Psoas muscle (tissue), 8 donors: ENCODE data around the gene TLX1. TPM values are rescaled to one million over a fixed set of nuclear protein-coding genes. Genes with fewer than 3 reads are reported as not detected.
A peak's percentile ranks its signal among the peaks of the same experiment; 100 is the strongest.

Source experiments
- ATAC-seq, 4 donors: fragments of 200-7000 bp; cut with Tn5 transposase; one replicate each; pipeline ENCODE4 v1.9.1; 2020; ENCODE audit warnings: moderate library complexity in 3 of 4, mild to moderate bottlenecking in 2 of 4
- DNase-seq, 2 donors: peaks; one replicate each; pipeline ENCODE4 v3.0.0-alpha.2; 2020
- H3K27ac ChIP-seq: fragments of 200-600 bp; one replicate; pipeline ENCODE4 v1.8.0; 2022
- H3K27me3 ChIP-seq, 3 donors: fragments of 200-600 bp in 1 of 3; one replicate each; pipeline versions ENCODE4 v1.6.1 to v1.8.0; 2013 to 2022; ENCODE audit warnings: low read length in 2 of 3, mild to moderate bottlenecking in 2 of 3, moderate library complexity in 1 of 3; ENCODE audit not compliant: insufficient read depth in 3 of 3
- H3K36me3 ChIP-seq, 2 donors: fragments of 200-600 bp in 1 of 2; one replicate each; pipeline versions ENCODE4 v1.6.1 to v1.8.0; 2013 to 2022; ENCODE audit warnings: low read depth in 1 of 2, mild to moderate bottlenecking in 1 of 2, moderate library complexity in 1 of 2; ENCODE audit not compliant: insufficient read depth in 1 of 2
- H3K4me1 ChIP-seq: fragments of 200-600 bp; one replicate; pipeline ENCODE4 v1.8.0; 2022
- H3K4me3 ChIP-seq: fragments of 200-600 bp; one replicate; pipeline ENCODE4 v1.8.0; 2022; ENCODE audit warnings: mild to moderate bottlenecking
- H3K9me3 ChIP-seq: fragments of 200-600 bp; one replicate; pipeline ENCODE4 v1.8.0; 2022
- WGBS, 3 donors: extraction: QIAGEN DNeasy Blood & Tissue Kit; methylation state at CpG; one replicate each; pipeline versions ENCODE4 v1.1.6 to v1.1.7; 2013; 5-methylcytosine and 5-hydroxymethylcytosine counted together
- intact Hi-C, 2 donors: fragments of 100-400 bp; cut with DNase I; formaldehyde crosslinking; loops; one replicate each; pipeline versions ENCODE4 v1.11.0 to v1.14.2; 2022
- polyA plus RNA-seq, 3 donors: library from polyadenylated mRNA; stranded (reverse); fragments of 200-250 nt; gene quantifications; one replicate each; pipeline ENCODE4 v1.2.3, GENCODE V29; 2013
- total RNA-seq, 4 donors: library from RNA; stranded (reverse); fragmentation: NEBNext Ultra II Directional in 2 of 4; extraction: Animal tissue kit (Norgen Biotek cat#: 25700) in 2 of 4; gene quantifications; one replicate each; pipeline versions ENCODE4 v1.2.1 to v1.2.4, GENCODE V29; 2021 to 2023
- TF ChIP-seq, protein P1 (sequence below): fragments of 200-600 bp; IDR thresholded peaks from one replicate; pipeline ENCODE4 v1.8.0; 2022; ENCODE audit warnings: antibody characterized with exemption
- donor health status: healthy with polysubstance abuse.
- donor health status: DM: no; HTN: no; CAD: no; lungs with moderate emphysema.
- donor health status: Bipolar disorder and iron deficiency.
- donor health status: healthy.
- donor health status: DM: yes; HTN: yes; CAD: no.
- donor health status: DM: no; HTN: no; CAD: no.
- donor health status: DM: no; HTN: no; CAD: no.
- donor health status: DM: yes; HTN: yes; CAD: no.

TLX1 gene
- total and polyA plus RNA-seq, 7 donors = not detected

GRCh38 chr10:101134299-101135127, 3.4 kb downstream of the TLX1 start:
- intact Hi-C loops = no loop called here
- peaks cover 13% of the 10 kb centered on the region for H3K4me1 ChIP-seq
- no peaks in the 10 kb centered on the region for H3K36me3 ChIP-seq
- no peak overlapping the region for H3K27ac ChIP-seq
- ATAC-seq = peak in 2 of 4 donors; percentile 10 to 39
- TF ChIP-seq, protein P1, sequence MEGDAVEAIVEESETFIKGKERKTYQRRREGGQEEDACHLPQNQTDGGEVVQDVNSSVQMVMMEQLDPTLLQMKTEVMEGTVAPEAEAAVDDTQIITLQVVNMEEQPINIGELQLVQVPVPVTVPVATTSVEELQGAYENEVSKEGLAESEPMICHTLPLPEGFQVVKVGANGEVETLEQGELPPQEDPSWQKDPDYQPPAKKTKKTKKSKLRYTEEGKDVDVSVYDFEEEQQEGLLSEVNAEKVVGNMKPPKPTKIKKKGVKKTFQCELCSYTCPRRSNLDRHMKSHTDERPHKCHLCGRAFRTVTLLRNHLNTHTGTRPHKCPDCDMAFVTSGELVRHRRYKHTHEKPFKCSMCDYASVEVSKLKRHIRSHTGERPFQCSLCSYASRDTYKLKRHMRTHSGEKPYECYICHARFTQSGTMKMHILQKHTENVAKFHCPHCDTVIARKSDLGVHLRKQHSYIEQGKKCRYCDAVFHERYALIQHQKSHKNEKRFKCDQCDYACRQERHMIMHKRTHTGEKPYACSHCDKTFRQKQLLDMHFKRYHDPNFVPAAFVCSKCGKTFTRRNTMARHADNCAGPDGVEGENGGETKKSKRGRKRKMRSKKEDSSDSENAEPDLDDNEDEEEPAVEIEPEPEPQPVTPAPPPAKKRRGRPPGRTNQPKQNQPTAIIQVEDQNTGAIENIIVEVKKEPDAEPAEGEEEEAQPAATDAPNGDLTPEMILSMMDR = no peak
- peaks cover 0 to 99% (median 60%) of the 10 kb centered on the region in 3 donors for H3K27me3 ChIP-seq
- peak overlapping the region; percentile 52 for H3K4me3 ChIP-seq
- no peak for DNase-seq
- H3K9me3 ChIP-seq = no peaks in the 10 kb centered on the region
- WGBS, 3 donors = 2 to 5% (median 2%) methylated on average over 55 to 60 of the region's 60 CpGs

DNA sequence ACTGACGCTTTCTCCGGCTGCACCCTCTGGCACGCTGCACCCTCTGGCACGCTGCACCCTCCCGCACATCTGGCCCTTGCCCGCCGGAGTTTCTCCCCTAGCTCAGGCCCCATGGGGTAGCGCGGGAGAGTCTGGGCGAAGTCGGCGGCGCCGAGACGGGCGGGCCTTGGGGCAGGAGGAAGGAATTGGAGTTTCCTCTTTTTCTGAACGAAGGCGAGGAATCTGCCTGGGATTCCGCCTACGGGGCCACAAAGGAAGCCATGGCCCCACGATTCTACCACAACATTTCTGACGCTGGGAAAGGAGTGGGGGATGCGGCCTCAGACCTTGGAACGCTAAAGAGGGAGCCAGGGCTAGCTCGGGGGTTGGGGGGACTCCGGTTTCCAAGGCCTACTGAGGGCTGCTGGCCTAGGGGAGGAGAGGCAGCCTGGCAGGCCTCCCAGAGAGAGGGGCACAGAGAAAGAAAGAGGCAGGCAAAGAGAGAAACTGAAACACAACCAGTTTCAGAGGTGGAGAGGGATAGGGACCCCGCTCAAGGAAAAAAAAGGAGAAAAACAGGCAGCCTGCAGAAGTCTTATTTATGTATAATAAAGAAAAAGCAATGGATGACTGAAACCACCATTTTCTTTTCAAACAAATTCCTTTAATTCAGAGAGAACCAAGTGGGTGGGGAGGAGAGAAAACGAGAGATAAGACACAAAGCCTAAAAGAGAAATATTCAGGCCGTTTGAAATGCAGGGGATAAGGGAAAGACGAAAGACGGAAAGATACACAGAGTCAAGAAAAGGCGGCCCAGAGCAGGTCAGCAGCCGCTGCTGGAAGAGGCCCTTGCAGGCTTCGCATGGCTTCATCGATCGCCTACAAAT, 4.3 kb downstream of the TLX1 start:
- Histone ChIP-seq H3K4me3 (peak overlapping the region; percentile 52), H3K27ac (no peak overlapping the region), H3K27me3 (peaks cover 0 to 99% (median 60%) of the 10 kb centered on the region in 3 donors), H3K9me3 (no peaks in the 10 kb centered on the region), H3K36me3 (no peaks in the 10 kb centered on the region), H3K4me1 (peaks cover 17% of the 10 kb centered on the region)
- TF ChIP-seq, protein P1 = no peak
- WGBS, 3 donors = 24 to 28% (median 27%) methylated on average over 34 to 36 of the region's 36 CpGs
- DNase-seq (no peak), ATAC-seq (no peak)
- intact Hi-C loops = no loop called here

- H3K4me1 ChIP-seq = peaks cover 19% of the 10 kb centered on the region
- H3K4me3 ChIP-seq = no peak overlapping the region
- no peaks in the 10 kb centered on the region for H3K36me3 ChIP-seq
- intact Hi-C loops = no loop called here
- WGBS, 3 donors = 24 to 29% (median 25%) methylated on average over 27 to 33 of the region's 33 CpGs
- peaks cover 0 to 99% (median 63%) of the 10 kb centered on the region in 3 donors for H3K27me3 ChIP-seq
- DNase-seq = no peak
- ATAC-seq = no peak
- TF ChIP-seq, protein P1 = no peak
- no peak overlapping the region for H3K27ac ChIP-seq
- H3K9me3 ChIP-seq = no peaks in the 10 kb centered on the region
Observed at GRCh38 chr10:101136007-101136707, 5.1 kb downstream of the TLX1 start.

DNA sequence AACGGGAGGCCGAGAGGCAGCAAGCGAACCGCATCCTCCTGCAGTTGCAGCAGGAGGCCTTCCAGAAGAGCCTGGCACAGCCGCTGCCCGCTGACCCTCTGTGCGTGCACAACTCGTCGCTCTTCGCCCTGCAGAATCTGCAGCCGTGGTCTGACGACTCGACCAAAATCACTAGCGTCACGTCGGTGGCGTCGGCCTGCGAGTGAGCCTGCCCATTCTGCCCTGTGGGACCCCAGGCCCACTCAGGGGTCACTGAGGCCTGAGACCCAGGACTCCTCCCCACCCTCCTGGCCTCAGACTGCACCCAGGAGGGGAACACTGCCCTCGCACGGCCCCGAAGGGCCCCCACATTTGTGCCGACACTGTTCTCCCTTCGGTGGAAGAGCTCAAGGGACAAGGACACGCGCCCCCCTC, 5.6 kb downstream of the TLX1 start:
- ATAC-seq (no peak), DNase-seq (no peak)
- Histone ChIP-seq H3K4me1 (peaks cover 19% of the 10 kb centered on the region), H3K4me3 (no peak overlapping the region), H3K36me3 (no peaks in the 10 kb centered on the region), H3K9me3 (no peaks in the 10 kb centered on the region), H3K27ac (no peak overlapping the region), H3K27me3 (peaks cover 0 to 99% (median 64%) of the 10 kb centered on the region in 3 donors)
- WGBS, 3 donors = 21 to 27% (median 22%) methylated on average over 26 of the region's 26 CpGs
- TF ChIP-seq, protein P1 = no peak
- intact Hi-C loops = no loop called here
